SKM-1 (cell line): ENCODE data around the gene DZIP1L.

Experiments
- DNase-seq: peaks from one replicate; lab custom pipeline; 2025; ENCODE audit not compliant: unreplicated experiment; lab: John Stamatoyannopoulos, UW

The DZIP1L gene

GRCh38 chr3:138036572-138036971, 78.8 kb downstream of the DZIP1L start:
- peak; percentile 15 for DNase-seq

- no peak for DNase-seq
Measured at GRCh38 chr3:138034918-138035317, 80.5 kb downstream of the DZIP1L start.

GRCh38 chr3:138033202-138033691, 82.2 kb downstream of the DZIP1L start:
- DNase-seq: no peak

DNA sequence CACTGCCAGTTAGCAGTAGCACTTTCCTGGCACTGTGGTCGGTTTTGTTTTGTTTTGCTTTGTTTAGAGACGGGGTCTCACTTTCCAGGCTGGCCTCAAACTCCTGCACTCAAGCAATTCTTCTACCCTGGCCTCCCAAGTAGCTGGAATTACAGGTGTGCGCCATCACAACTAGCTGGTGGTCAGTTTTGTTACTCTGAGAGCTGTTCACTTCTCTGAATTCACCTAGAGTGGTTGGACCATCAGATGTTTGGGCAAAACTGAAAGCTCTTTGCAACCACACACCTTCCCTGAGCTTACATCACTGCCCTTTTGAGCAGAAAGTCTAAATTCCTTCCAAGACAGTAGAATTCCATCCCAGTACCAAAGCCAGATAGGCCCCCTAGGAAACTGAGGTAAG, 82.8 kb downstream of the DZIP1L start:
- no peak for DNase-seq

GRCh38 chr3:138031536-138031935, 83.9 kb downstream of the DZIP1L start:
- no peak for DNase-seq

DNA sequence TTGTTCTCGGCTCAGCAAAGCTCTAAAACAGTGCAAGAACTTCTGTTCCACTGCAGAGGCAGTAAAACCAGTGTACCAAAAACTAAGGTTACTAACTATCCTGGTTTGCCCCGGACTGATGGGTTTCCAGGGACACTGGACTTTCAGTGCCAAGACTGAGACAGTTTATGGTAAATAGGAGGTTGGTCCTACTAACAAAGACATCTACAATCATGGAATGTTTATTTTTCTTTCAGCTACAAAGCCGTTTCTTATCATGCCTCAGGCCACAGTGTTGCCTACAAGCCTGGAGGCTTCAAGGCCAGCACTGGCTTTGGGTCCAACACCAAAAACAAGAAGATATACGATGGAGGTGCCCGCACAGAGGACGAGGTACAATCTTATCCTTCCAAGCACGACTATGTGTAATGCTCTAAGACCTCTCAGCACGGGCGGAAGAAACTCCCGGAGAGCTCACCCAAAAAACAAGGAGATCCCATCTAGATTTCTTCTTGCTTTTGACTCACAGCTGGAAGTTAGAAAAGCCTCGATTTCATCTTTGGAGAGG, 84.6 kb downstream of the DZIP1L start:
- DNase-seq: no peak

GRCh38 chr3:138027821-138028220, 87.6 kb downstream of the DZIP1L start:
- no peak for DNase-seq

- DNase-seq: no peak
Measured at GRCh38 chr3:138025553-138025952, 89.9 kb downstream of the DZIP1L start.

DNA sequence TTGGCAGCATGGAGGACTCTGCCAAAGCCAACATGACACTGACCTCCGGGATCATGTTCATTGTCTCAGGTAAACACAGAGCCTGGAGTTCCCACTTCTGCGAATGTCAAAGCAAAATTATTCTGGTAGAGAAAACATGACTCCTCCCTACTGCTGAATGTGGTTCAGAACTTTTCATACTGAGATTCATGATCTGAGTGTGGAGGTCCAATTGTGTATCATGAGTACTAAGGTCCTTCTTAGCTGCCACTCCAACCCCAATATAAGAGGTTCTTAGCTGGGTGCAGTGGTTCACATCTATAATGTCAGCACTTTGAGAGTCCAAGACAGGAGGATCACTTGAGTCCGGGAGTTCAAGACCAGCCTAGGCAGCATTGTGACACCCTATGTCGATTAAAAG, 91.7 kb downstream of the DZIP1L start:
- DNase-seq: no peak

GRCh38 chr3:138019281-138020069, 95.9 kb downstream of the DZIP1L start:
- DNase-seq: no peak

DNA sequence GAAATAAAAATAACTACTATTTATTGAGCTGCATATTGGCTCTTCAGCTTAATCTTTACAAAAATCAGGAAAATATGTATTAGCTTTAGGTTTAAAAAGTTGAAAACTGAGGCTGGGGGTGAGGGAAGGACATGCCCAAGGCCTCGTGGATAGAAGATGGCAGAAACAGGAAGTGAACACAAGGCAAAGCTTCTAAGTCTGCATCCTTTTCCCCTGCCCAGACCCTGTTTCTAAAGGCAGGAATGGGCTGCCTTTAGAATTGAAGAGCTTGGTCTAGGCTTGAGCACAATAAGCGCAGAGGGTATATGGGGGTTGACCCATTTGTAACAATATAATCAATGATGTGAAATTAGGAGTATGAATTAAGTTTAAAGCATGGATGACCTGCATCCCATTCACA, 99.3 kb downstream of the DZIP1L start:
- DNase-seq: no peak

DNA sequence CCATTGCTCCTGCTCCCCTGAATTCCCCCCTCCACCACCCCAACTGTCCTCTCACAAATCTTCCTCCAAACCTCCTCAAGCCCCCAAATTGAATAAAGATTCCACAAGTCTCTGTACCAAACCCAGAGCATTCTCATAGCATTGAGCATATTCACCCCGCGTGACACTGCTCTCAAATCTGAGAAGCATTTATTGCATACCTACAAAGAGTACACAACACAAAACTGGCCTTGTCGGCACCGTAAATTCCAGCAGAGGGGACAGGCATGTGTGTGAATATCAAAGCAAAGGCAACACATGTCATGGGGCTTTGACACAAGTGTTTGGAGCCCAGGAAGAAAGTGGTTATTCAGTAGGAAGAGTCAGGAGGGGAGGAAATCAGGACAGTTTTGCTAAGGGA, 102.9 kb downstream of the DZIP1L start:
- no peak for DNase-seq
